Measurements from ENCODE around the gene BCORL1. TPM values are rescaled to one million over a fixed set of nuclear protein-coding genes. Genes with fewer than 3 reads are reported as not detected.

Gene BCORL1
- total and polyA plus RNA-seq, 2 of the 8 experiments (the other 6 are each of a cell fraction or from before 2014, with no cell fraction given): 1.4 to 6.2 TPM

GRCh38 chrX:130086447-130087206 is 104.2 kb downstream of the BCORL1 start:
- ChIA-PET POLR2A (ENCODE audit: partially characterized antibody) (no interaction called here), CTCF (ENCODE audit: partially characterized antibody) (interaction anchor here (0.7 to 2.1 kb wide), 4 partner anchors 15 to 33 kb away, joined by 3 to 5 read pairs (median 4); no protein-coding TSS in a partner anchor)
- FAIRE-seq: no peak

More at GRCh38 chrX:130086447-130087206, 104.2 kb downstream of the BCORL1 start:
- TF ChIP-seq SIRT6 (IDR thresholded peaks at IDR 0.05; ENCODE audit: low read length): no peak
- TF ChIP-seq TCF12 (IDR thresholded peaks at IDR 0.05; ENCODE audit: low read depth, low read length): no peak
- TF ChIP-seq TAF1 (IDR thresholded peaks at IDR 0.05; ENCODE audit: low read depth, low read length): no peak
- TF ChIP-seq POU5F1 (IDR thresholded peaks at IDR 0.05; ENCODE audit: low read depth, low read length): no peak
- no peak for TF ChIP-seq CREB1 (IDR thresholded peaks at IDR 0.05)
- no peak for TF ChIP-seq ZNF274 (IDR thresholded peaks at IDR 0.05; ENCODE audit: borderline replicate concordance, extremely low read depth, low read length)
- no peak for TF ChIP-seq USF2 (IDR thresholded peaks at IDR 0.05; ENCODE audit: low read length)
- no peak for TF ChIP-seq CEBPB (IDR thresholded peaks at IDR 0.05; ENCODE audit: low read depth, low read length)
- TF ChIP-seq CTBP2 (IDR thresholded peaks at IDR 0.05; ENCODE audit: borderline replicate concordance, insufficient read depth, insufficient read length, low read length): no peak
- TF ChIP-seq BACH1 (IDR thresholded peaks at IDR 0.05; ENCODE audit: low read length): no peak
- no peak for TF ChIP-seq CBX8 (IDR thresholded peaks at IDR 0.05; ENCODE audit: borderline replicate concordance, low read depth, low read length)
- H3K4ac ChIP-seq (replicated peaks; ENCODE audit: insufficient read length, low read depth, low read length): no peak overlapping the region
- H2AK5ac ChIP-seq (ENCODE audit: low read depth, low read length): no peak overlapping the region
- peaks cover 0 to 19% (median 6%) of the 10 kb centered on the region in 4 experiments; a peak in 5 of 7 replicates for H3K4me1 ChIP-seq (replicated peaks in 1 of 4; ENCODE audit: control insufficient read depth in 3 of 4, insufficient read depth in 4 of 4, low read length in 3 of 4)
- no peak overlapping the region for H3K4me3 ChIP-seq (ENCODE audit: extremely low read depth in 1 of 4, insufficient read depth in 2 of 4, low read depth in 3 of 4, low read length in 4 of 4)
- no peak overlapping the region for H3K56ac ChIP-seq (replicated peaks; ENCODE audit: insufficient read length, low read depth, low read length)
- no peak overlapping the region for H3K18ac ChIP-seq (ENCODE audit: extremely low read depth, low read length)
- DNase-seq (ENCODE audit: low read depth in 1 of 2, low spot score in 2 of 2): no peak
- no peaks in the 10 kb centered on the region for H3K36me3 ChIP-seq (ENCODE audit: control insufficient read depth in 2 of 4, insufficient read depth in 4 of 4, low read length in 3 of 4)
- H3K23me2 ChIP-seq (ENCODE audit: low read depth, low read length): no peaks in the 10 kb centered on the region
- H3K4me2 ChIP-seq (ENCODE audit: insufficient read depth in 1 of 2, low read depth in 2 of 2, low read length in 2 of 2): no peak overlapping the region
- H4K20me1 ChIP-seq (replicated peaks in 1 of 2; ENCODE audit: control insufficient read depth in 1 of 2, insufficient read depth in 2 of 2, low read length in 2 of 2): no peaks in the 10 kb centered on the region
- H2BK12ac ChIP-seq (ENCODE audit: low read depth, low read length): no peak overlapping the region
- H4K8ac ChIP-seq (ENCODE audit: extremely low read depth, insufficient read depth, low read length): no peak overlapping the region; the same call in 1 of the 2 replicates
- WGBS, 2 experiments (ENCODE audit: extremely low coverage in 1 of 2, insufficient coverage in 1 of 2, insufficient read length in 1 of 2, insufficient replicate concordance in 2 of 2, low coverage in 1 of 2, low lambda C conversion rate in 2 of 2, missing lambda C conversion rate in 1 of 2): 87% methylated on average over 10 of the region's 13 CpGs; no CpG with 5 or more reads in 1 of the 2 experiments
- no peak overlapping the region for H4K5ac ChIP-seq (ENCODE audit: insufficient read length, low read depth, low read length)
- H3K79me2 ChIP-seq (ENCODE audit: control insufficient read depth in 1 of 2, insufficient read depth in 2 of 2, low read length in 2 of 2): no peaks in the 10 kb centered on the region
- H2BK120ac ChIP-seq (replicated peaks; ENCODE audit: low read depth, low read length): no peak overlapping the region
- no peak overlapping the region for H3K27ac ChIP-seq (ENCODE audit: low read depth, low read length)
- no peak overlapping the region for H3K14ac ChIP-seq (ENCODE audit: insufficient read length)
- H3K79me1 ChIP-seq (ENCODE audit: low read depth, low read length): no peaks in the 10 kb centered on the region
- H3K27me3 ChIP-seq (replicated peaks in 1 of 4; ENCODE audit: control insufficient read depth in 3 of 4, extremely low read depth in 1 of 4, insufficient read depth in 3 of 4, low read length in 3 of 4): no peaks in the 10 kb centered on the region
- H3K9ac ChIP-seq (replicated peaks in 1 of 4; ENCODE audit: extremely low read depth in 1 of 4, low read depth in 3 of 4, low read length in 3 of 4): no peak overlapping the region
- no peak overlapping the region for H2BK15ac ChIP-seq (ENCODE audit: low read length)
- H3K23ac ChIP-seq (ENCODE audit: insufficient read length): no peak overlapping the region
- no peak overlapping the region for H2BK20ac ChIP-seq (ENCODE audit: low read length)
- no peak overlapping the region for H2BK5ac ChIP-seq (ENCODE audit: low read depth, low read length)
- H4K91ac ChIP-seq (replicated peaks; ENCODE audit: insufficient read length, low read length): no peak overlapping the region
- no peaks in the 10 kb centered on the region for H3K9me3 ChIP-seq (ENCODE audit: insufficient read depth in 2 of 2, low read depth in 1 of 2, low read length in 1 of 2)
- H2AFZ ChIP-seq (ENCODE audit: low read length): no peak overlapping the region
